Neural progenitor cell (in vitro differentiated cells): ENCODE measurements around the gene FLT4.

Source experiments
- EZH2 ChIP-seq: fragments of 200-600 bp; sonication (generic); IDR thresholded peaks from 2 replicates; pipeline ENCODE4 v1.6.1; 2017; ENCODE audit warnings: antibody characterized with exemption, mild to moderate bottlenecking, moderate library complexity
- EZH2phosphoT487 ChIP-seq: fragments of 200-600 bp; sonication (generic); IDR thresholded peaks from 2 replicates; pipeline ENCODE4 v1.6.1; 2017; ENCODE audit warnings: antibody characterized with exemption

DNA sequence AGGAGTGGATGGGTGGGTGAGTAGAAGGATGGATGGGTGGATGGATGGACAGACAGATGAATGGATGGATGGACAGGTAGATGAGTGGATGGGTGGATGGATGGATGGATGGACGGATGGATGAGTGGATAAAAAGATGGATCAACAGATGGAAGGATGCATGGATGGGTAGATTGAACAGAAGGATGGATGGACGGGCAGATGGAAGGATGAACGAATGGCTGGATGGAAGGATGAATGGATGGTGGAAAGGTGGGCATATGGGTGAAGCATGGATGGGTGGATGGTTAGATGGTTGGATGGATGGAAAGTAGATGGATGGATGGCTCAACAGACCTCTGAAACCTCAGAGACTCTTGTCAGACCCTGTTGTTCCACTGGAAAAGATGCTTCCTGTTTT lies 10.1 kb downstream of the FLT4 start:
- TF ChIP-seq EZH2phosphoT487: no peak
- TF ChIP-seq EZH2: no peak
